Measurements from ENCODE around the gene NMNAT3.

Gene NMNAT3

DNA sequence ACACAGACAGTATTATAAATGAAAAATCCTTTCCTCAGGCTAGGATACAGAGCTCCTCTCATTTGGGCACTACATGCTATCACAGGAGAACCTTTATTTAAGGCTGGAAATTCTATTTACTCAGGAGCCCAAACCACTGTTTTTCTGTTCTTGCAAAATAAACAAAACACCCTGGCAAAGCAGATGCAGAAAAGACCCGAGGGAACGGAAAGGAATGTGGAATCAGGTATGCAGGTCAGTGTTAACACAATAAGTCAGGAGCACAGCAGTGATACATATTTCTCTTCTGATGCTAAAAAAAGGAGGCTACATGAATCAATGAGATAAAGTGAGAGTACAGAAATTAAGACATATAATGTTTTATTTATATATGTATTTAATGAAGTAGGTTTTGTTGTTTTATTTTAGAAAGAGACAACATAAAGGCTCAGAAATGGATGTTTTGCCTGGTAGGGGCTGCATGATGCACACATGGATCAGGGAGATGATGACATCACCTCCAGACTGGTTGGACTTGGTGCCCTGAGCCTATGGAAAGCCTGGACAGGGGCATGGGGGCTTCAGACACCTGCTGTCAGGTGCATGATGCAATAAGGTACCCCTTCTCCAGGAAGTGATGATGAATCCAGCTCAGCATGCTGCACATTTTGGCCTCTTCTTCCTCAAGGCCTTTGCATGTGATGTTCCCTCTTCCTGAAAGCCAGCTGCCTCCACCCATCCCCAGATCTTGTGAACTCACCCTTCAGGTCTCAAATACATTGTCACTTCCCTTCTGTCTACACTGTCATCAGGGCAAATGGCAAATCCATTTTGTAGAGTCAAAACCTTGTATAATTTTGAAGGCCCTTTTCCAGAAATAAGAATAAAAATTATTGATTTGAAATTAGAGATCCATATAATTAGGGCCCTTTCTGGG is 119.2 kb downstream of the NMNAT3 start:
- Histone ChIP-seq H3K9me3 (ENCODE audit: insufficient read depth, low read length, severe bottlenecking) (no peaks in the 10 kb centered on the region), H2AFZ (ENCODE audit: low read depth, low read length) (no peak overlapping the region), H3K36me3 (ENCODE audit: insufficient read depth, low read length) (no peaks in the 10 kb centered on the region), H3K4me3 (ENCODE audit: low read depth in 1 of 2, low read length in 2 of 2) (no peak overlapping the region), H3K9ac (ENCODE audit: low read depth, low read length) (no peak overlapping the region), H3K4me1 (ENCODE audit: insufficient read depth, low read length) (no peaks in the 10 kb centered on the region), H3K79me2 (ENCODE audit: insufficient read depth, low read length) (no peaks in the 10 kb centered on the region), H4K20me1 (ENCODE audit: insufficient read depth, low read length) (no peaks in the 10 kb centered on the region), H3K4me2 (ENCODE audit: insufficient read depth, low read length) (no peak overlapping the region), H3K27ac (ENCODE audit: low read length) (no peak overlapping the region), H3K27me3 (ENCODE audit: insufficient read depth, low read length, poor library complexity) (peaks cover 10% of the 10 kb centered on the region)
- TF ChIP-seq, protein P1, sequence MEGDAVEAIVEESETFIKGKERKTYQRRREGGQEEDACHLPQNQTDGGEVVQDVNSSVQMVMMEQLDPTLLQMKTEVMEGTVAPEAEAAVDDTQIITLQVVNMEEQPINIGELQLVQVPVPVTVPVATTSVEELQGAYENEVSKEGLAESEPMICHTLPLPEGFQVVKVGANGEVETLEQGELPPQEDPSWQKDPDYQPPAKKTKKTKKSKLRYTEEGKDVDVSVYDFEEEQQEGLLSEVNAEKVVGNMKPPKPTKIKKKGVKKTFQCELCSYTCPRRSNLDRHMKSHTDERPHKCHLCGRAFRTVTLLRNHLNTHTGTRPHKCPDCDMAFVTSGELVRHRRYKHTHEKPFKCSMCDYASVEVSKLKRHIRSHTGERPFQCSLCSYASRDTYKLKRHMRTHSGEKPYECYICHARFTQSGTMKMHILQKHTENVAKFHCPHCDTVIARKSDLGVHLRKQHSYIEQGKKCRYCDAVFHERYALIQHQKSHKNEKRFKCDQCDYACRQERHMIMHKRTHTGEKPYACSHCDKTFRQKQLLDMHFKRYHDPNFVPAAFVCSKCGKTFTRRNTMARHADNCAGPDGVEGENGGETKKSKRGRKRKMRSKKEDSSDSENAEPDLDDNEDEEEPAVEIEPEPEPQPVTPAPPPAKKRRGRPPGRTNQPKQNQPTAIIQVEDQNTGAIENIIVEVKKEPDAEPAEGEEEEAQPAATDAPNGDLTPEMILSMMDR (IDR thresholded peaks at IDR 0.05; ENCODE audit: borderline replicate concordance, extremely low read depth, low read length, poor library complexity, severe bottlenecking): no peak
- ATAC-seq (ENCODE audit: insufficient read depth, low read depth) (no peak), DNase-seq (no peak)

DNA sequence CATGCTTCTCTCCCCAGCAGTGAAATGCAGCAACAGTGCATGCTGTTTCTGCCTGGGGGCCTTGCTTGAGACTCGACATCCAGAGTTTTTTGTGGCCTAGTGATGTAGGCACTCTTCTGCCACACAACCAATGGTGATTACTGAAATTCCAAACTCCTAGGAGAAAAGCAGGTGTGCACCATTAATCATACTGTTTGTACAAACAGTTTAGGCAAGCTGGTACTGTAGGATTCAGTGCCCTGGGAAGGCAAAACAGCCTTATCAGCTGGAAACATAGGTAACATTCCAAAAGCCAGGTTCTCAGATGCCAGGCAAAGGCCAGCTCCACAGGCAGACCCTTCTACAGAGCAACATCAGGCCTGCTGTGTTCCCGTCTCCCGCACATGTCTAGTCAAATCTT is 120.7 kb downstream of the NMNAT3 start:
- Histone ChIP-seq H3K27ac (ENCODE audit: low read length) (no peak overlapping the region), H3K9me3 (ENCODE audit: insufficient read depth, low read length, severe bottlenecking) (no peaks in the 10 kb centered on the region), H3K79me2 (ENCODE audit: insufficient read depth, low read length) (no peaks in the 10 kb centered on the region), H3K4me2 (ENCODE audit: insufficient read depth, low read length) (no peak overlapping the region), H3K4me3 (ENCODE audit: low read depth in 1 of 2, low read length in 2 of 2) (no peak overlapping the region), H2AFZ (ENCODE audit: low read depth, low read length) (no peak overlapping the region), H3K27me3 (ENCODE audit: insufficient read depth, low read length, poor library complexity) (peaks cover 10% of the 10 kb centered on the region), H3K9ac (ENCODE audit: low read depth, low read length) (no peak overlapping the region), H3K36me3 (ENCODE audit: insufficient read depth, low read length) (no peaks in the 10 kb centered on the region), H3K4me1 (ENCODE audit: insufficient read depth, low read length) (no peaks in the 10 kb centered on the region), H4K20me1 (ENCODE audit: insufficient read depth, low read length) (no peaks in the 10 kb centered on the region)
- DNase-seq (no peak), ATAC-seq (ENCODE audit: insufficient read depth, low read depth) (no peak)
- TF ChIP-seq EZH2 (IDR thresholded peaks at IDR 0.05; ENCODE audit: borderline replicate concordance, low read depth, low read length, severe bottlenecking): no peak
- TF ChIP-seq, protein P1 (IDR thresholded peaks at IDR 0.05; ENCODE audit: borderline replicate concordance, extremely low read depth, low read length, poor library complexity, severe bottlenecking): no peak

DNA sequence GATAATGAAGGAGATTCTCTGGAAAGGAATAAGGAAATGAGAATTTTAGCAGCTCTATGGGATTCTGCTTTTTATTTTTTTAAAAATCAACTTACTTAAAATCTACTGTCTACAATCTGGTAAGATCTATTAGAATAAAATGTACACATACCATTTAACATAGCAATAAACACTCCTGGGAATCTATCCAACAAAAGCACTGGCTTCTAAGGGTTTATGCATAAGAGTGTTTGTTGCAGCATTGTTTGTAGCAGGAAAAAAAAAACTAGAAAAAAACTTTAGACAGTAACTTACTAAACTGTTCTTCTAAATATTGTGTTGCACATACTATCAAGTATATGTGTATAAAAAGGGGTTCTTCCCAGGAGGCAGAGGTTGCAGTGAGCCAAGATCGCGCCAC is 122.5 kb downstream of the NMNAT3 start:
- no peak overlapping the region for H3K4me3 ChIP-seq (ENCODE audit: low read depth in 1 of 2, low read length in 2 of 2)
- no peak overlapping the region for H3K27ac ChIP-seq (ENCODE audit: low read length)
- no peak overlapping the region for H2AFZ ChIP-seq (ENCODE audit: low read depth, low read length)
- no peaks in the 10 kb centered on the region for H3K4me1 ChIP-seq (ENCODE audit: insufficient read depth, low read length)
- no peak for ATAC-seq (ENCODE audit: insufficient read depth, low read depth)
- no peak overlapping the region for H3K4me2 ChIP-seq (ENCODE audit: insufficient read depth, low read length)
- no peaks in the 10 kb centered on the region for H4K20me1 ChIP-seq (ENCODE audit: insufficient read depth, low read length)
- H3K79me2 ChIP-seq (ENCODE audit: insufficient read depth, low read length): no peaks in the 10 kb centered on the region
- no peaks in the 10 kb centered on the region for H3K36me3 ChIP-seq (ENCODE audit: insufficient read depth, low read length)
- peaks cover 10% of the 10 kb centered on the region for H3K27me3 ChIP-seq (ENCODE audit: insufficient read depth, low read length, poor library complexity)
- TF ChIP-seq, protein P1 (IDR thresholded peaks at IDR 0.05; ENCODE audit: borderline replicate concordance, extremely low read depth, low read length, poor library complexity, severe bottlenecking): no peak
- no peak for TF ChIP-seq EZH2 (IDR thresholded peaks at IDR 0.05; ENCODE audit: borderline replicate concordance, low read depth, low read length, severe bottlenecking)
- DNase-seq: no peak
- no peak overlapping the region for H3K9ac ChIP-seq (ENCODE audit: low read depth, low read length)
- no peaks in the 10 kb centered on the region for H3K9me3 ChIP-seq (ENCODE audit: insufficient read depth, low read length, severe bottlenecking)

All from DND-41 (cell line).